Prostate gland (tissue), 2 donors: ENCODE results near the gene ARHGAP21. TPM values are rescaled to one million over a fixed set of nuclear protein-coding genes. Genes with fewer than 3 reads are reported as not detected.
"Not testable (repeated sequence)": the region's sequence is repeated elsewhere in the genome, so short reads cannot be mapped to it uniquely, and the experiment has no call there.

Source experiments
- DNase-seq: peaks from one replicate; pipeline ENCODE4 v3.0.0-alpha.2; 2019; ENCODE audit warnings: low spot score
- H3K27ac ChIP-seq, 2 donors: fragments of 200-600 bp; sonication (generic); 2 replicates each; pipeline ENCODE4 v1.5.1; 2017 to 2019
- H3K27me3 ChIP-seq: fragments of 200-600 bp; sonication (generic); replicated peaks from 2 replicates; pipeline ENCODE4 v1.5.1; 2019; ENCODE audit not compliant: insufficient read depth
- H3K36me3 ChIP-seq, 2 donors: fragments of 200-600 bp; sonication (generic); 1 replicate in 1 of 2; 2 replicates in 1 of 2; pipeline versions ENCODE4 v1.5.1 to v1.8.1; 2017 to 2019
- H3K4me1 ChIP-seq: fragments of 200-600 bp; sonication (generic); replicated peaks from 2 replicates; pipeline ENCODE4 v1.5.1; 2019
- H3K4me3 ChIP-seq, 2 donors: fragments of 200-600 bp; sonication (generic); 2 replicates each; pipeline ENCODE4 v1.5.1; 2017 to 2019
- H3K9me3 ChIP-seq: fragments of 200-600 bp; sonication (generic); 2 replicates; pipeline ENCODE4 v1.5.1; 2017
- POLR2A ChIP-seq: fragments of 450-650 bp; IDR thresholded peaks from one replicate; pipeline ENCODE4 v1.6.1; 2016; ENCODE audit warnings: antibody characterized with exemption, mild to moderate bottlenecking
- POLR2AphosphoS5 ChIP-seq: sonication (generic); formaldehyde crosslinking; IDR thresholded peaks from one replicate; pipeline ENCODE4 v1.6.1; 2017; ENCODE audit warnings: antibody characterized with exemption
- WGBS: methylation state at CpG from one replicate; pipeline ENCODE4 v1.1.5; 2018; 5-methylcytosine and 5-hydroxymethylcytosine counted together
- intact Hi-C: fragments of 100-400 bp; cut with DNase I; formaldehyde crosslinking; loops from one replicate; pipeline ENCODE4 v1.14.2; 2022
- total RNA-seq, 2 donors: library from RNA; depleted of rRNA; stranded (reverse); fragments of >200 nt; gene quantifications; one replicate each; pipeline ENCODE4 v1.1.0, GENCODE V29; 2016
- TF ChIP-seq, protein P1 (sequence below), 4 experiments: fragments of 200-600 bp in 2 of 4; fragments of 450-650 bp in 2 of 4; sonication (generic) in 2 of 4; IDR thresholded peaks; 1 replicate in 3 of 4; 2 replicates in 1 of 4; pipeline ENCODE4 v1.5.1; 2016 to 2019; ENCODE audit warnings: antibody characterized with exemption in 4 of 4, mild to moderate bottlenecking in 2 of 4, moderate library complexity in 2 of 4

The ARHGAP21 gene
- total RNA-seq, 2 donors from 2014 or later: 42.3 to 44.3 TPM

DNA sequence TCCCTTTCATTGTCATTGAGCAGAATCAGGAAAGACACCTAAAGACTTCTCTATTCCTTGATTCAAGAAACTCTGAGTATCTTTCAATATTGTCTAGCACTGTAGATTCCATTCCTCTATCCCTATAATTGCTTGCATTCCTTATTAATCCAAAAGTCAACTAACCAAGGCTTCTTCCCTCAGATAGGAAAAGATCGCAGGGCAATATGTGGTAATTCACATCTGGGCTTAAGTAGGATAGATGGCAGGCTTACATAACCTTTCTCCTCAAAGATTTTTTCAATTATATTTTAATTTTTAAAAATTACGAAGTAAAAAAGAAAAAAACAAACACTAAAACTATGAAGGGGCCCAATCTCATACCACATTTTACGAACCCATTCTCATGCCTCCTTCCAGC, 7.1 kb upstream of the ARHGAP21 start:
- H3K9me3 ChIP-seq: no peaks in the 10 kb centered on the region
- intact Hi-C loops: no loop called here
- no peaks in the 10 kb centered on the region for H3K36me3 ChIP-seq
- no peak overlapping the region for H3K4me3 ChIP-seq
- WGBS: 93% methylated on average over 3 of the region's 3 CpGs
- no peak overlapping the region for H3K27ac ChIP-seq
- DNase-seq: no peak
- H3K4me1 ChIP-seq: no peaks in the 10 kb centered on the region
- TF ChIP-seq, protein P1, sequence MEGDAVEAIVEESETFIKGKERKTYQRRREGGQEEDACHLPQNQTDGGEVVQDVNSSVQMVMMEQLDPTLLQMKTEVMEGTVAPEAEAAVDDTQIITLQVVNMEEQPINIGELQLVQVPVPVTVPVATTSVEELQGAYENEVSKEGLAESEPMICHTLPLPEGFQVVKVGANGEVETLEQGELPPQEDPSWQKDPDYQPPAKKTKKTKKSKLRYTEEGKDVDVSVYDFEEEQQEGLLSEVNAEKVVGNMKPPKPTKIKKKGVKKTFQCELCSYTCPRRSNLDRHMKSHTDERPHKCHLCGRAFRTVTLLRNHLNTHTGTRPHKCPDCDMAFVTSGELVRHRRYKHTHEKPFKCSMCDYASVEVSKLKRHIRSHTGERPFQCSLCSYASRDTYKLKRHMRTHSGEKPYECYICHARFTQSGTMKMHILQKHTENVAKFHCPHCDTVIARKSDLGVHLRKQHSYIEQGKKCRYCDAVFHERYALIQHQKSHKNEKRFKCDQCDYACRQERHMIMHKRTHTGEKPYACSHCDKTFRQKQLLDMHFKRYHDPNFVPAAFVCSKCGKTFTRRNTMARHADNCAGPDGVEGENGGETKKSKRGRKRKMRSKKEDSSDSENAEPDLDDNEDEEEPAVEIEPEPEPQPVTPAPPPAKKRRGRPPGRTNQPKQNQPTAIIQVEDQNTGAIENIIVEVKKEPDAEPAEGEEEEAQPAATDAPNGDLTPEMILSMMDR (IDR thresholded peaks at IDR 0.05): no peak
- no peak for TF ChIP-seq POLR2A
- TF ChIP-seq POLR2AphosphoS5: no peak
- H3K27me3 ChIP-seq: no peaks in the 10 kb centered on the region

DNA sequence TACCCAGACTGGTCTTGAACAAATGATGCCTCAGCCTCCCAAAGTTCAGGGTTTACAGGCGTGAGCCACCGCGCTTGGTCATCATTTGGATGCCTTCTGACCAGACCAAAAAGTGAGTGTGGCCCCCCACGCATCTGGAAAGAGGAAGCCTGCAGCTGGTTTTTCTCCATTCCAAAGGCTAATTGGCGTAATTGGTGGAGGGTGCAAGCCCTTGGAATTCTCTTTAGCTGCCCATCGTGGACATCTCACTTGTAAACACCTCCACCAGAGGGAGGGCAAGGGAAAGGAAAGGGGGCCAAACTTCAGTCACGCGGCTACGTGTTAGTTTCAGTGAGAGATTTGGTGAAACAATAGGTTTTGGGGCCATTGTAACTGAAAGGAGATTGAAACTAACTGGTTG, 4.1 kb upstream of the ARHGAP21 start:
- H3K9me3 ChIP-seq: no peaks in the 10 kb centered on the region
- intact Hi-C loops: no loop called here
- WGBS: 87% methylated on average over 9 of the region's 9 CpGs
- H3K4me1 ChIP-seq: no peaks in the 10 kb centered on the region
- H3K36me3 ChIP-seq: no peaks in the 10 kb centered on the region
- H3K4me3 ChIP-seq: no peak overlapping the region
- no peak for DNase-seq
- no peak overlapping the region for H3K27ac ChIP-seq
- TF ChIP-seq POLR2A: no peak
- no peak for TF ChIP-seq POLR2AphosphoS5
- TF ChIP-seq, protein P1 (IDR thresholded peaks at IDR 0.05): no peak
- H3K27me3 ChIP-seq: no peaks in the 10 kb centered on the region

DNA sequence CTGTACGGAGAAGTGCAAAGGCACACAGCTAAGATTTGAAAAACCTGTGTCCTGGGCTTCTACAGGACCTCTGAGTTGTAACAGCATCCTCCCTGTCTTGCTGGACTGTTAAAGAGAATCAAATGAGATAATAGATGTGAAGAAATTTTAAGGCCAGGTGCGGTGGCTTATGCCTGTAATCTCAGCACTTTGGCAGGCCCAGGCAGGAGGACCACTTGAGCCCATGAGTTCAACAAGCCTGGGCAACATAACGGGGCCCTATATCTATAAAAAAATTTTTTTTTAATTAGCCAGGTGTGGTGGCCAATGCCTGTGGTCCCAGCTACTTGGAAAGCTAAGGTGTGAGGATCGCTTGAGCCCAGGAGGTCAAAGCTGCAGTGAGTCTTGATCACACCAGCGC, 2.9 kb upstream of the ARHGAP21 start:
- no peaks in the 10 kb centered on the region for H3K27me3 ChIP-seq
- H3K4me3 ChIP-seq: no peak overlapping the region
- intact Hi-C loops: no loop called here
- H3K27ac ChIP-seq: no peak overlapping the region
- TF ChIP-seq POLR2A (no peak), POLR2AphosphoS5 (no peak)
- TF ChIP-seq, protein P1 (IDR thresholded peaks at IDR 0.05): no peak
- H3K4me1 ChIP-seq: no peaks in the 10 kb centered on the region
- DNase-seq: no peak
- no peaks in the 10 kb centered on the region for H3K9me3 ChIP-seq
- WGBS: 77% methylated on average over 5 of the region's 5 CpGs
- H3K36me3 ChIP-seq: no peaks in the 10 kb centered on the region

DNA sequence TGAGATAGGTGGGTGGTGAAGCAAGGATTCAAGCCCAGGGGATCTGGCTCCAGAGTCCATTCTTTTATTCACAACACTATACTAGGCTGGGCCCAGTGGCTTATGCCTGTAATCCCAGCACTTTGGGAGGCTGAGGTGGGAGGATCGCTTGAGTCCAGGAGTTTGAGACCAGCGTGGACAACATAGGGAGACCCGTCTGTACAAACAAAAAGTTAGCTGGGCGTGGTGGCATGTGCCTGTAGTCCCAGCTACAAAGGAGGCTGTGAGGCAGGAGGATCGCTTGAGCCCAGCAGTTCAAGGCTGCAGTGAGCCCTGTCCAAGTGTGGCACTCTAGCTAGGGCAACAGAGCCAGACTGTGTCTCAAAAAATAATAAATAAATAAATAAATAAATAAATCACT, 2.3 kb upstream of the ARHGAP21 start:
- H3K27me3 ChIP-seq, H3K27ac ChIP-seq, intact Hi-C loops, H3K9me3 ChIP-seq, H3K4me1 ChIP-seq, DNase-seq, H3K36me3 ChIP-seq, H3K4me3 ChIP-seq: not testable (repeated sequence)
- 90% methylated on average over 5 of the region's 5 CpGs for WGBS

DNA sequence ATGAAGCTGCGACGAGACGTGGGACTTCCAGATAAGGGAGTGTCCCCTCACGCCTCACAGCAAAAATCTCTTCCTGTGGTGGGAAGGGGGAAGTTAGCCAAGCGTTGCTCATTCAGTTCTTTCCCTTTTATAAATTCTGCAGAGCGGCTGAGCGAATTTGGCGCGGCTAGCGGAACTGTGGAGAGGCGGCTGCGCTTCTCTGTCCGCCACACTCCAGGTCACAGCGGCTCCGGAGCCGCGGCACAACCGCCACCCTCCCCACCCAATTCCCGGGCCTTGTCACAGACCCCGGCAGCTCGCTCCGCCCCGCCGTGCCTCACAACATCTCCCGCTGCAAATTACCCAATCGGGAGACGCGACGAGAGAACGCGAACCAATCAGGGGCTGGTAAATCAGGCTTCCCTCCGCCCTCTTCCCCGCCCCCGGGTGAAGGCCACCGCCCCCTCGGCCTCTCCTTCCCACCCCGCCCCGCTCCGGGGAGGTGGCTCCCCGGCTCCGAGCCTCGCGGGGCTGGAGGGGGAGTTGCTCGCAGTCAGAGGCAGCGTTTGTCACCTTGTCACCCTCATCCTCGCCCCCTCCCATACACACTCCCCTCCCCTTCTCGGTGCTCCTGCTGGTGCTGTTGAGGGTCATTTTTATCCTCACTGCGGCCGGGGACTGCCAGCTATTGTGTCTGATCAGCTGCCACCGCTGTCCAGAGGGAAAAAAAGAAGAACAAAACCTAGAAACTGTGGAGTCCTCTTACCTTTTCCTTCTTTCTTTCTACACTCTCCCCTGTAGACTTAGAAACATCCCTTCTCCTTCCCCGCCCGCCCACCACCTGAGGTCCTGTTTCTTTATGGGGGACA, 918 bp upstream of the ARHGAP21 start:
- no peaks in the 10 kb centered on the region for H3K4me1 ChIP-seq
- TF ChIP-seq POLR2A: peak; percentile 97
- TF ChIP-seq POLR2AphosphoS5: peak; percentile 95
- TF ChIP-seq, protein P1 (IDR thresholded peaks at IDR 0.05): peak in 1 of 4 experiments; percentile 3
- intact Hi-C loops: loop anchor here (5.0 kb wide), 2 partner anchors 228 to 293 kb away; partner anchors contain the start of genes ENKUR, PRTFDC1 and THNSL1
- peak overlapping the region; percentile 68 to 73 for H3K4me3 ChIP-seq
- no peaks in the 10 kb centered on the region for H3K9me3 ChIP-seq
- WGBS: 1% methylated on average over 52 of the region's 52 CpGs
- H3K36me3 ChIP-seq: no peaks in the 10 kb centered on the region
- peak; percentile 99 for DNase-seq
- peak overlapping the region; percentile 93 to 96 for H3K27ac ChIP-seq
- no peaks in the 10 kb centered on the region for H3K27me3 ChIP-seq
